Measurements from ENCODE around the gene DENND10. TPM values are rescaled to one million over a fixed set of nuclear protein-coding genes. Genes with fewer than 3 reads are reported as not detected.
A peak's percentile ranks its signal among the peaks of the same experiment; 100 is the strongest.
"Not testable (repeated sequence)": the region's sequence is repeated elsewhere in the genome, so short reads cannot be mapped to it uniquely, and the experiment has no call there.

Gene DENND10
- total RNA-seq, 2 experiments from 2014 or later: 40.4 to 45.6 TPM

- CTCF ChIA-PET: no interaction called here
- no peak overlapping the region for H3K4me3 Mint-ChIP-seq
- DNase-seq (no peak), ATAC-seq (ENCODE audit: poor library complexity) (no peak)
- Histone ChIP-seq H3K36me3 (ENCODE audit: insufficient read depth, low read length) (peaks cover 21% of the 10 kb centered on the region), H3K4me3 (ENCODE audit: low read length) (no peak overlapping the region), H3K9me3 (ENCODE audit: control insufficient read depth in 1 of 2, insufficient read depth in 1 of 2, low read length in 2 of 2) (no peaks in the 10 kb centered on the region), H3K4me1 (ENCODE audit: insufficient read depth, low read length) (peaks cover 29% of the 10 kb centered on the region), H3K27me3 (ENCODE audit: control insufficient read depth in 1 of 2, insufficient read depth in 2 of 2, low read length in 2 of 2) (no peaks in the 10 kb centered on the region), H3K27ac (ENCODE audit: low read depth in 1 of 2, low read length in 2 of 2) (no peak overlapping the region)
- TF ChIP-seq CTCF (IDR thresholded peaks at IDR 0.05): no peak
- peaks cover 31% of the 10 kb centered on the region for H3K4me1 Mint-ChIP-seq (ENCODE audit: low read depth)
- H3K27me3 Mint-ChIP-seq: no peaks in the 10 kb centered on the region
- intact Hi-C loops (cut with DNase I, micrococcal nuclease): no loop called here
- H3K27ac Mint-ChIP-seq: peak overlapping the region; percentile 42
- H3K36me3 Mint-ChIP-seq (ENCODE audit: low read depth): peaks cover 46% of the 10 kb centered on the region
- POLR2A ChIA-PET: interaction anchor here (0.6 kb wide), 1 partner anchor 551 kb away, joined by 3 read pairs; no protein-coding TSS in a partner anchor
- H3K9me3 Mint-ChIP-seq: no peaks in the 10 kb centered on the region
These were observed 32.2 kb downstream of the DENND10 start for GRCh38 chr10:119136084-119136483.

- Histone ChIP-seq H3K4me1 (ENCODE audit: insufficient read depth, low read length) (peaks cover 11% of the 10 kb centered on the region), H3K36me3 (ENCODE audit: insufficient read depth, low read length) (peaks cover 15% of the 10 kb centered on the region)
- H3K27ac Mint-ChIP-seq; H3K27ac ChIP-seq (ENCODE audit: low read depth in 1 of 2, low read length in 2 of 2); CTCF ChIA-PET; DNase-seq; POLR2A ChIA-PET; ATAC-seq (ENCODE audit: poor library complexity); H3K9me3 Mint-ChIP-seq; H3K27me3 ChIP-seq (ENCODE audit: control insufficient read depth in 1 of 2, insufficient read depth in 2 of 2, low read length in 2 of 2); intact Hi-C loops (cut with DNase I, micrococcal nuclease); H3K27me3 Mint-ChIP-seq; H3K9me3 ChIP-seq (ENCODE audit: control insufficient read depth in 1 of 2, insufficient read depth in 1 of 2, low read length in 2 of 2); H3K4me3 ChIP-seq (ENCODE audit: low read length); H3K4me3 Mint-ChIP-seq: not testable (repeated sequence)
- Mint-ChIP-seq H3K36me3 (ENCODE audit: low read depth) (peaks cover 45% of the 10 kb centered on the region), H3K4me1 (ENCODE audit: low read depth) (peaks cover 16% of the 10 kb centered on the region)
These were observed 34.0 kb downstream of the DENND10 start for GRCh38 chr10:119137878-119138277.

GRCh38 chr10:119138346-119139306, 34.7 kb downstream of the DENND10 start:
- Histone ChIP-seq H3K4me1 (ENCODE audit: insufficient read depth, low read length) (peaks cover 7% of the 10 kb centered on the region), H3K9me3 (ENCODE audit: control insufficient read depth in 1 of 2, insufficient read depth in 1 of 2, low read length in 2 of 2) (no peaks in the 10 kb centered on the region), H3K36me3 (ENCODE audit: insufficient read depth, low read length) (peaks cover 9% of the 10 kb centered on the region), H3K27me3 (ENCODE audit: control insufficient read depth in 1 of 2, insufficient read depth in 2 of 2, low read length in 2 of 2) (no peaks in the 10 kb centered on the region), H3K4me3 (ENCODE audit: low read length) (no peak overlapping the region), H3K27ac (ENCODE audit: low read depth in 1 of 2, low read length in 2 of 2) (no peak overlapping the region)
- Mint-ChIP-seq H3K9me3 (no peaks in the 10 kb centered on the region), H3K36me3 (ENCODE audit: low read depth) (peaks cover 39% of the 10 kb centered on the region), H3K4me1 (ENCODE audit: low read depth) (peaks cover 10% of the 10 kb centered on the region), H3K27me3 (no peaks in the 10 kb centered on the region), H3K27ac (peak overlapping the region; percentile 55), H3K4me3 (no peak overlapping the region)
- CTCF ChIA-PET: no interaction called here
- no peak for TF ChIP-seq CTCF (IDR thresholded peaks at IDR 0.05)
- intact Hi-C loops (cut with DNase I, micrococcal nuclease): no loop called here
- POLR2A ChIA-PET: no interaction called here
- no peak for ATAC-seq (ENCODE audit: poor library complexity)
- no peak for DNase-seq
